Measurements from ENCODE around the gene ETFA.

DNA sequence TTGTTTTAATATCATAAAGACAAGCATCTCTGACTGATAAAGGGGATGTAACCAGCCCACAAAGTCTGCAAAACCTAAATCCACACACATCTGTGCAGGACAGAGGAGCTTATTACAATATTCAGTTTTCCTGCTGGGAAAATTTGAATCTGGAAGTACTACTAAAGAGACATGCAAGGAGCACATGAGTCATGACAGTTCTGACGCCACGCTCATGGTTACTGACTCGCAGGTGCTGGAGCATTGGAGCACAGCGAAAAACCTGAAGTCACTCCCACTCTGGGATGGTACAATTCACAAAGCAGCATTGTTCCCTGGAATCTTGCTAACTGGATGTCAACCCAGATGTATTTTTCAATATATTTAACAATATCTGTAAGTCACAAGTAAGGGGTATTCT, 17.7 kb upstream of the ETFA start:
- TF ChIP-seq CTCF (IDR thresholded peaks at IDR 0.05; ENCODE audit: low read depth, low read length) (no peak), EZH2phosphoT487 (IDR thresholded peaks at IDR 0.05; ENCODE audit: low read depth) (no peak)
